ENCODE measurements around the gene CTTNBP2NL.
"Not testable (repeated sequence)": the region's sequence is repeated elsewhere in the genome, so short reads cannot be mapped to it uniquely, and the experiment has no call there.

The CTTNBP2NL gene

GRCh38 chr1:112418099-112418892, 22.3 kb downstream of the CTTNBP2NL start:
- no peak overlapping the region for H2BK15ac ChIP-seq (replicated peaks; ENCODE audit: low read depth)
- H2BK5ac ChIP-seq (ENCODE audit: low read length): no peak overlapping the region
- no peak overlapping the region for H3K18ac ChIP-seq (ENCODE audit: low read length)
- WGBS (ENCODE audit: extremely low coverage, insufficient coverage, low lambda C conversion rate): no CpG with 5 or more reads among the region's 2 CpGs
- no peak overlapping the region for H3K9ac ChIP-seq (ENCODE audit: low read length)
- no peaks in the 10 kb centered on the region for H3K36me3 ChIP-seq (ENCODE audit: control insufficient read depth, insufficient read depth, low read length)
- no peak overlapping the region for H3K4ac ChIP-seq (ENCODE audit: low read depth, low read length)
- no peaks in the 10 kb centered on the region for H3K79me1 ChIP-seq (ENCODE audit: low read length)
- DNase-seq: no peak
- H2BK120ac ChIP-seq (ENCODE audit: low read depth, low read length): no peak overlapping the region
- H3K4me2 ChIP-seq (ENCODE audit: low read length): no peak overlapping the region
- H3K4me3 ChIP-seq (ENCODE audit: low read length): no peak overlapping the region
- no peaks in the 10 kb centered on the region for H3K79me2 ChIP-seq (ENCODE audit: control insufficient read depth, insufficient read depth, low read length)
- H3K4me1 ChIP-seq (ENCODE audit: control insufficient read depth, low read depth, low read length): no peaks in the 10 kb centered on the region
- H4K8ac ChIP-seq (ENCODE audit: low read depth, low read length): no peak overlapping the region
- no peak overlapping the region for H4K5ac ChIP-seq (ENCODE audit: low read length)
- no peak overlapping the region for H3K27ac ChIP-seq (ENCODE audit: low read depth, low read length)
- no peak overlapping the region for H3K56ac ChIP-seq (ENCODE audit: low read length)
- H3K27me3 ChIP-seq (ENCODE audit: insufficient read depth, low read length, poor library complexity): no peaks in the 10 kb centered on the region
- no peak overlapping the region for H2AK5ac ChIP-seq (ENCODE audit: low read length)
- no peak overlapping the region for H3K23ac ChIP-seq (ENCODE audit: low read length)

DNA sequence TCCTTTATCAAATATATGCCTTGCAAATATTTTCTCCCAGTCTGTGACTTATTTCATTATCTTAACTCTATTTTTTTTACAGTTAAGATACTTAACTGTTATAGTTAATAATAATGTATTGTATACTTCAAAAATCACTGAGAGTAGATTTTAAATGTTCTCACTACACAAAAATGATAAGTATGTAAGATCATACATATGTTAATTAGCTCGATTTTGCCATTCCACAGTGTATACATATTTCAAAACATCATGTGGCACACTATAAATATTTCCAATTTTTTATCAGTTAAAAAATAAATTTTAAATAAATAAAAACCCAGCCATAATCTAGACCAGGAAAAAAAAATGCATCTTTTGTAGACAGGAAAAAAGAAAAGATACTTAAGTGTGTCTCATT, 27.2 kb downstream of the CTTNBP2NL start:
- no peak overlapping the region for H3K56ac ChIP-seq (ENCODE audit: low read length)
- H3K4me1 ChIP-seq (ENCODE audit: control insufficient read depth, low read depth, low read length): no peaks in the 10 kb centered on the region
- H2BK15ac ChIP-seq (replicated peaks; ENCODE audit: low read depth): no peak overlapping the region
- H3K9ac ChIP-seq (ENCODE audit: low read length): no peak overlapping the region
- no peak overlapping the region for H3K4ac ChIP-seq (ENCODE audit: low read depth, low read length)
- H3K27ac ChIP-seq (ENCODE audit: low read depth, low read length): no peak overlapping the region
- no peak overlapping the region for H4K5ac ChIP-seq (ENCODE audit: low read length)
- no peak overlapping the region for H3K23ac ChIP-seq (ENCODE audit: low read length)
- H3K79me2 ChIP-seq (ENCODE audit: control insufficient read depth, insufficient read depth, low read length): no peaks in the 10 kb centered on the region
- H2AK5ac ChIP-seq (ENCODE audit: low read length): no peak overlapping the region
- H3K27me3 ChIP-seq (ENCODE audit: insufficient read depth, low read length, poor library complexity): no peaks in the 10 kb centered on the region
- no peak overlapping the region for H2BK120ac ChIP-seq (ENCODE audit: low read depth, low read length)
- H3K4me2 ChIP-seq (ENCODE audit: low read length): no peak overlapping the region
- no peak for DNase-seq
- no peak overlapping the region for H4K8ac ChIP-seq (ENCODE audit: low read depth, low read length)
- no peak overlapping the region for H2BK5ac ChIP-seq (ENCODE audit: low read length)
- H3K4me3 ChIP-seq (ENCODE audit: low read length): no peak overlapping the region
- no peak overlapping the region for H3K18ac ChIP-seq (ENCODE audit: low read length)
- H3K79me1 ChIP-seq (ENCODE audit: low read length): no peaks in the 10 kb centered on the region
- no CpG with 5 or more reads among the region's 1 CpG for WGBS (ENCODE audit: extremely low coverage, insufficient coverage, low lambda C conversion rate)
- H3K36me3 ChIP-seq (ENCODE audit: control insufficient read depth, insufficient read depth, low read length): no peaks in the 10 kb centered on the region

DNA sequence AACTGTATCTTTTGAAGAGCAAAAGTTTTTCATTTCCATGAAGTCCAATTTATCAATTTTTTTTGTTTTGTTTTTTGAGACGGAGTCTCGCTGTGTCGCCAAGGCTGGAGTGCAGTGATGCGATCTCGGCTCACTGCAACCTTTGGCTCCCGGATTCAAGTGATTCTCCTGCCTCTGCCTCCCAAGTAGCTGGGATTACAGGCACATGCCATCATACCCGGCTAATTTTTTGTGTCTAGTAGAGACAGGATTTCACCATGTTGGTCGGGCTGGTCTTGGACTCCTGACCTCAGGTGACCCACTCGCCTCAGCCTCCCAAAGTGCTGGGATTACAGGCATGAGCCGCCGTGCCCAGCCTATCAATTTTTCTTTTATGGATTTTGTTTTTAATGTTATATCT, 27.7 kb downstream of the CTTNBP2NL start:
- H3K27me3 ChIP-seq (ENCODE audit: insufficient read depth, low read length, poor library complexity); H2BK15ac ChIP-seq (replicated peaks; ENCODE audit: low read depth); H3K4me2 ChIP-seq (ENCODE audit: low read length); H3K4me3 ChIP-seq (ENCODE audit: low read length); H2AK5ac ChIP-seq (ENCODE audit: low read length); H3K18ac ChIP-seq (ENCODE audit: low read length); H3K79me2 ChIP-seq (ENCODE audit: control insufficient read depth, insufficient read depth, low read length); H2BK5ac ChIP-seq (ENCODE audit: low read length); H3K23ac ChIP-seq (ENCODE audit: low read length); H4K8ac ChIP-seq (ENCODE audit: low read depth, low read length); H3K56ac ChIP-seq (ENCODE audit: low read length); H3K27ac ChIP-seq (ENCODE audit: low read depth, low read length); H4K5ac ChIP-seq (ENCODE audit: low read length); H3K79me1 ChIP-seq (ENCODE audit: low read length); H3K4ac ChIP-seq (ENCODE audit: low read depth, low read length); H3K9ac ChIP-seq (ENCODE audit: low read length); H2BK120ac ChIP-seq (ENCODE audit: low read depth, low read length); DNase-seq; H3K4me1 ChIP-seq (ENCODE audit: control insufficient read depth, low read depth, low read length); H3K36me3 ChIP-seq (ENCODE audit: control insufficient read depth, insufficient read depth, low read length): not testable (repeated sequence)
- WGBS (ENCODE audit: extremely low coverage, insufficient coverage, low lambda C conversion rate): no CpG with 5 or more reads among the region's 11 CpGs

DNA sequence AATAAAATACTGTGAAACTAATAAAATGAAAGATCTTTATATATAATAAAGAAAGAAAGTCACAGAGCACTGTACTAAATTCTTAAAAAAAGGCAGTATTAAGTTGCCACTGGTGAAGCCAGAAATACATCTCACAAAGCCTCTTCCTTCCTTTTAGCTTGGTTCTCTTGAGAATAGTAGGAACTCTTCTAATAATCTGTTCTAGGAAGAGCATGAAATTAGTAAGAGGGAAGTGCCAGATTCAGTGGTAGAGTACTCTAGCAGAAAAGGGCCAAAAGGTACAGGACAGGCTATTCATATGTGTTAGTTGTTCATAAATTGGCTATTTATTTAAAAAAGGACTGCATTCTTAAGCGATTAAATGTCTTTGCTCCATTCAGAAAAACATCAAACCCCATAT, 33.7 kb downstream of the CTTNBP2NL start:
- Histone ChIP-seq H3K36me3 (ENCODE audit: control insufficient read depth, insufficient read depth, low read length) (no peaks in the 10 kb centered on the region), H3K27me3 (ENCODE audit: insufficient read depth, low read length, poor library complexity) (no peaks in the 10 kb centered on the region), H3K4me1 (ENCODE audit: control insufficient read depth, low read depth, low read length) (no peaks in the 10 kb centered on the region), H2BK5ac (ENCODE audit: low read length) (no peak overlapping the region), H3K4ac (ENCODE audit: low read depth, low read length) (no peak overlapping the region), H2AK5ac (ENCODE audit: low read length) (no peak overlapping the region), H3K23ac (ENCODE audit: low read length) (no peak overlapping the region), H4K5ac (ENCODE audit: low read length) (no peak overlapping the region), H3K4me2 (ENCODE audit: low read length) (no peak overlapping the region), H3K79me2 (ENCODE audit: control insufficient read depth, insufficient read depth, low read length) (no peaks in the 10 kb centered on the region), H3K18ac (ENCODE audit: low read length) (no peak overlapping the region), H3K27ac (ENCODE audit: low read depth, low read length) (no peak overlapping the region), H3K79me1 (ENCODE audit: low read length) (no peaks in the 10 kb centered on the region), H3K4me3 (ENCODE audit: low read length) (no peak overlapping the region), H2BK15ac (replicated peaks; ENCODE audit: low read depth) (no peak overlapping the region), H3K56ac (ENCODE audit: low read length) (no peak overlapping the region), H3K9ac (ENCODE audit: low read length) (no peak overlapping the region), H2BK120ac (ENCODE audit: low read depth, low read length) (no peak overlapping the region), H4K8ac (ENCODE audit: low read depth, low read length) (no peak overlapping the region)
- WGBS (ENCODE audit: extremely low coverage, insufficient coverage, low lambda C conversion rate): no CpG with 5 or more reads among the region's 1 CpG
- DNase-seq: no peak

DNA sequence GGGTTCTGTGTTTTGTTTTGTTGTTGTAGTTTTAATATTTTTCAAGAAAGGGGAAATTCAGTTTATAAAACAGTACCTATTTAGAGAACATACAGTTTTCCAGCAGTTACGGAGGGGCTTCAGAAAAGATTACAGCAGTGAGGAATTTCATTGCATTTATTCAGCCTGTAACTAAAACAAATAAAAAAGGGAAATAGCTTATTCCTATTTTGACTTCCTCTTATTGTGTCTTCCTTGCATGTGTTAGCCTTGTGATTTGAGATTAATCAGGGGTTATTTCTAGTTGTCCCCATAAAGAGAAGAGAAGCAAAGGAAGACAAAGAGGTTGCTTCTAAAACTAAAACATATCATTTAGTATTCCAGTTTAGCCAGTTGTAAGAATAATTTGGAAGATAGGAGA, 35.0 kb downstream of the CTTNBP2NL start:
- no peak overlapping the region for H2BK5ac ChIP-seq (ENCODE audit: low read length)
- no peak overlapping the region for H4K8ac ChIP-seq (ENCODE audit: low read depth, low read length)
- H3K36me3 ChIP-seq (ENCODE audit: control insufficient read depth, insufficient read depth, low read length): no peaks in the 10 kb centered on the region
- no CpG with 5 or more reads among the region's 1 CpG for WGBS (ENCODE audit: extremely low coverage, insufficient coverage, low lambda C conversion rate)
- H2AK5ac ChIP-seq (ENCODE audit: low read length): no peak overlapping the region
- no peak for DNase-seq
- H3K56ac ChIP-seq (ENCODE audit: low read length): no peak overlapping the region
- no peaks in the 10 kb centered on the region for H3K4me1 ChIP-seq (ENCODE audit: control insufficient read depth, low read depth, low read length)
- H3K79me1 ChIP-seq (ENCODE audit: low read length): no peaks in the 10 kb centered on the region
- no peaks in the 10 kb centered on the region for H3K27me3 ChIP-seq (ENCODE audit: insufficient read depth, low read length, poor library complexity)
- H2BK120ac ChIP-seq (ENCODE audit: low read depth, low read length): no peak overlapping the region
- H3K9ac ChIP-seq (ENCODE audit: low read length): no peak overlapping the region
- H3K79me2 ChIP-seq (ENCODE audit: control insufficient read depth, insufficient read depth, low read length): no peaks in the 10 kb centered on the region
- no peak overlapping the region for H3K18ac ChIP-seq (ENCODE audit: low read length)
- H3K4me2 ChIP-seq (ENCODE audit: low read length): no peak overlapping the region
- H2BK15ac ChIP-seq (replicated peaks; ENCODE audit: low read depth): no peak overlapping the region
- no peak overlapping the region for H3K4me3 ChIP-seq (ENCODE audit: low read length)
- no peak overlapping the region for H3K4ac ChIP-seq (ENCODE audit: low read depth, low read length)
- H4K5ac ChIP-seq (ENCODE audit: low read length): no peak overlapping the region
- H3K27ac ChIP-seq (ENCODE audit: low read depth, low read length): no peak overlapping the region
- no peak overlapping the region for H3K23ac ChIP-seq (ENCODE audit: low read length)

DNA sequence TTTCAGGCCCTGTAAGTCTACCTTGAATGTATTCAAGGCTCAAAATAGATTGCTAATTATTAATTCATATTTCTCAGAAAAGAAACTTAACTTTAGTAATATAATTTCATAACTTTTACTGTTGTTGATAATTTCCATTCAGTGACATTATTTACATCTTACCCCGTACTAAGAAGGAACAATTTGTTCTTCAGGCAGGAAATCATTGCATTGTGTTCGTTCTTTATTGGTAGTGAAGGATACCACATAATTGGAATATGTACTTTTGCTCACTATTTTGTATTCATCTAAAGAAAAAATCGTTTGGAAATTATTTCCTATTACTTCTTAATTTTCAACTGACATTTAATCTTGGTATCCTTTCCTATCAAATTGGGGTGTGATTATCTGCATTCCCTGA, 39.4 kb downstream of the CTTNBP2NL start:
- WGBS (ENCODE audit: extremely low coverage, insufficient coverage, low lambda C conversion rate): no CpG with 5 or more reads among the region's 3 CpGs
- H3K9ac ChIP-seq (ENCODE audit: low read length): no peak overlapping the region
- no peak overlapping the region for H2BK120ac ChIP-seq (ENCODE audit: low read depth, low read length)
- no peak overlapping the region for H3K56ac ChIP-seq (ENCODE audit: low read length)
- H3K4me3 ChIP-seq (ENCODE audit: low read length): no peak overlapping the region
- no peaks in the 10 kb centered on the region for H3K79me2 ChIP-seq (ENCODE audit: control insufficient read depth, insufficient read depth, low read length)
- H3K4me1 ChIP-seq (ENCODE audit: control insufficient read depth, low read depth, low read length): no peaks in the 10 kb centered on the region
- no peak overlapping the region for H4K8ac ChIP-seq (ENCODE audit: low read depth, low read length)
- no peak overlapping the region for H3K18ac ChIP-seq (ENCODE audit: low read length)
- no peaks in the 10 kb centered on the region for H3K36me3 ChIP-seq (ENCODE audit: control insufficient read depth, insufficient read depth, low read length)
- no peak overlapping the region for H4K5ac ChIP-seq (ENCODE audit: low read length)
- H3K4me2 ChIP-seq (ENCODE audit: low read length): no peak overlapping the region
- no peak overlapping the region for H3K27ac ChIP-seq (ENCODE audit: low read depth, low read length)
- no peak overlapping the region for H2BK15ac ChIP-seq (replicated peaks; ENCODE audit: low read depth)
- no peak for DNase-seq
- H3K79me1 ChIP-seq (ENCODE audit: low read length): no peaks in the 10 kb centered on the region
- no peak overlapping the region for H3K23ac ChIP-seq (ENCODE audit: low read length)
- no peaks in the 10 kb centered on the region for H3K27me3 ChIP-seq (ENCODE audit: insufficient read depth, low read length, poor library complexity)
- H2AK5ac ChIP-seq (ENCODE audit: low read length): no peak overlapping the region
- H2BK5ac ChIP-seq (ENCODE audit: low read length): no peak overlapping the region
- no peak overlapping the region for H3K4ac ChIP-seq (ENCODE audit: low read depth, low read length)

Measured in mesendoderm (in vitro differentiated cells).